ENCODE measurements around the gene TMC8. TPM values are rescaled to one million over a fixed set of nuclear protein-coding genes. Genes with fewer than 3 reads are reported as not detected.

TMC8 gene
- total RNA-seq, 1 donor from 2014 or later: 0.85 TPM

DNA sequence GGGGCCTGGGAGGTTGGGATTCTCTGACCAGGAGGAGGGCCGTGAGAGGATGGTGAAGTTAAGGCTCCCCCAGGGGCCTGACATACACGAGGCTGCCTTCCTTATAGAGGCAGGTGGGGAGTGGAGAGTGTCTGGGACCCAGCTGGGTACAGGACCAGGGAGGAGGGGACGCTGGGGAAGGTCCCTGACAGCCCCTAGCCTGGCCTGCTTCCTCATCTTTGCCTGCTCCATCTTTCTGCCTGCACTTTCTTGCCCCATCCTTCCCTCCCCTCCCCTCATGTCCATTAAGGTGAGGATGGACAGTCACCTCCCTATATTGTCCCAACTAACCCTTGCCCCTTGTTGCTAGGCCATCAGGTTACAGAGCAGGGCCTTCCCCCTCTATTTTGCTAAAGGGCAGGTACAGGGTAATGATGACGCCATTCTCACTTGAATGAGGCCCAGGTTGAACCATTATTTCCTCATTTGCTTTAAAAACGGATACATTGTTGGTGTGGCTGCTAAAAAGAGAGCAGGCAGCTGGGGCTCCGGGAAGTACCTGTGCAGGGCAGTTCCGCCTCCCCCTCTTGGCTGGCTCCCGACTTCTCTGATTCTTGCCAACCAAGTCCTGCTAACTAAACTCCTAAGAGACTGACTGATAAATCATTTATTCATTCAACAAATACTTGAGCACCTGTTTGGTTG is 16.9 kb downstream of the TMC8 start:
- no peak overlapping the region for H3K4me3 Mint-ChIP-seq
- H3K36me3 Mint-ChIP-seq: no peaks in the 10 kb centered on the region
- no peaks in the 10 kb centered on the region for H3K9me3 Mint-ChIP-seq
- no peak overlapping the region for H3K27ac Mint-ChIP-seq
- no peak for DNase-seq (ENCODE audit: extremely low spot score, unreplicated experiment)
- H3K27me3 Mint-ChIP-seq: no peaks in the 10 kb centered on the region
- TF ChIP-seq, protein P1, sequence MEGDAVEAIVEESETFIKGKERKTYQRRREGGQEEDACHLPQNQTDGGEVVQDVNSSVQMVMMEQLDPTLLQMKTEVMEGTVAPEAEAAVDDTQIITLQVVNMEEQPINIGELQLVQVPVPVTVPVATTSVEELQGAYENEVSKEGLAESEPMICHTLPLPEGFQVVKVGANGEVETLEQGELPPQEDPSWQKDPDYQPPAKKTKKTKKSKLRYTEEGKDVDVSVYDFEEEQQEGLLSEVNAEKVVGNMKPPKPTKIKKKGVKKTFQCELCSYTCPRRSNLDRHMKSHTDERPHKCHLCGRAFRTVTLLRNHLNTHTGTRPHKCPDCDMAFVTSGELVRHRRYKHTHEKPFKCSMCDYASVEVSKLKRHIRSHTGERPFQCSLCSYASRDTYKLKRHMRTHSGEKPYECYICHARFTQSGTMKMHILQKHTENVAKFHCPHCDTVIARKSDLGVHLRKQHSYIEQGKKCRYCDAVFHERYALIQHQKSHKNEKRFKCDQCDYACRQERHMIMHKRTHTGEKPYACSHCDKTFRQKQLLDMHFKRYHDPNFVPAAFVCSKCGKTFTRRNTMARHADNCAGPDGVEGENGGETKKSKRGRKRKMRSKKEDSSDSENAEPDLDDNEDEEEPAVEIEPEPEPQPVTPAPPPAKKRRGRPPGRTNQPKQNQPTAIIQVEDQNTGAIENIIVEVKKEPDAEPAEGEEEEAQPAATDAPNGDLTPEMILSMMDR (conservative IDR thresholded peaks at IDR 0.05): no peak
- peaks cover 22% of the 10 kb centered on the region for H3K4me1 Mint-ChIP-seq (ENCODE audit: unreplicated experiment)

GRCh38 chr17:78148286-78149016 is 17.9 kb downstream of the TMC8 start:
- H3K27ac Mint-ChIP-seq: peak overlapping the region; percentile 19
- DNase-seq (ENCODE audit: extremely low spot score, unreplicated experiment): no peak
- H3K4me3 Mint-ChIP-seq: no peak overlapping the region
- TF ChIP-seq, protein P1 (conservative IDR thresholded peaks at IDR 0.05): no peak
- H3K36me3 Mint-ChIP-seq: no peaks in the 10 kb centered on the region
- H3K27me3 Mint-ChIP-seq: no peaks in the 10 kb centered on the region
- peaks cover 19% of the 10 kb centered on the region for H3K4me1 Mint-ChIP-seq (ENCODE audit: unreplicated experiment)
- H3K9me3 Mint-ChIP-seq: no peaks in the 10 kb centered on the region

- Mint-ChIP-seq H3K4me3 (peak overlapping the region; percentile 65), H3K27me3 (no peaks in the 10 kb centered on the region), H3K36me3 (no peaks in the 10 kb centered on the region), H3K27ac (peak overlapping the region; percentile 99), H3K4me1 (ENCODE audit: unreplicated experiment) (peaks cover 14% of the 10 kb centered on the region), H3K9me3 (no peaks in the 10 kb centered on the region)
- no peak for DNase-seq (ENCODE audit: extremely low spot score, unreplicated experiment)
- TF ChIP-seq, protein P1 (conservative IDR thresholded peaks at IDR 0.05): no peak
Measured at GRCh38 chr17:78151514-78152008, 21.0 kb downstream of the TMC8 start.

DNA sequence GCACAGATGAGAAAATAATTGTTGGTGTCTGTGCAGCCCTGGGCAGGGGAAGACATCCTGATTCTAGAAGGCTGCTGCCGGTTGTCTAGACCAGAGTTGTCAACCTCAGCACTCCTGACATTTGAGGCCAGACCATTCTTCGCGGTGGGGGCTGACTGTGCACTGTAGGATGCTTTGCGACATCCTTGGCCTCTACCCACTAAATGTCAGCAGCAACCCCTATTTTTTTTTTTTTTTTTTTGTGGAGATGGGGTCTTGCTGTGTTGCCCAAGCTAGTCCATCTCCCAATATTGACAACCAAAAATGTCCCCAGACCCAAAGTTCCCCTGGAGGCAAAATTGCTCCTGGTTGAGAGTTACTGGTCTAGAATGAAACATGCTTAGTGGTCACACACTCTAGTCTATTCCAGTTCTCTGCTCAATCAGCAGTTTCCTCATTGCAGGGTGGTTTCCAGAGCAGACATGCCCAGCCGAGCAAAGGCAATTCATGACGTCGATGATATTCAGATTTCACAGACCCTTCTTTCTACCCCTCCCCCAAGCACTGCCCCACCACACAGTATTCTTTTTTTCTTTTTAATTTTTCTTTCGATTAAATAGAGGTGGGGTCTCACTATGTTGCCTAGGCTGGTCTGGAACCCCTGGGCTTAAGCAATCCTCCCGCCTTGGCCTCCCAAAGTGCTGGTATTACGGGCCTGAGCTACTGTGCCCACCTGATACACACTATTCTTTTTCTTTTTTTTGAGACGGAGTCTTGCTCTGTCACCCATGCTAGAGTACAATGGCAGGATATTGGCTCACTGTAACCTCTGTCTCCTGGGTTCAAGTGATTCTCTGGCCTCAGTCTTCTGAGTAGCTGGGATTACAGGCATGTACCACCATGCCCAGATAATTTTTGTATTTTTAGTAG is 24.6 kb downstream of the TMC8 start:
- TF ChIP-seq, protein P1 (conservative IDR thresholded peaks at IDR 0.05): no peak
- H3K27me3 Mint-ChIP-seq: no peaks in the 10 kb centered on the region
- peak overlapping the region; percentile 36 for H3K27ac Mint-ChIP-seq
- DNase-seq (ENCODE audit: extremely low spot score, unreplicated experiment): no peak
- no peaks in the 10 kb centered on the region for H3K9me3 Mint-ChIP-seq
- H3K4me1 Mint-ChIP-seq (ENCODE audit: unreplicated experiment): peaks cover 8% of the 10 kb centered on the region
- H3K36me3 Mint-ChIP-seq: no peaks in the 10 kb centered on the region
- no peak overlapping the region for H3K4me3 Mint-ChIP-seq

DNA sequence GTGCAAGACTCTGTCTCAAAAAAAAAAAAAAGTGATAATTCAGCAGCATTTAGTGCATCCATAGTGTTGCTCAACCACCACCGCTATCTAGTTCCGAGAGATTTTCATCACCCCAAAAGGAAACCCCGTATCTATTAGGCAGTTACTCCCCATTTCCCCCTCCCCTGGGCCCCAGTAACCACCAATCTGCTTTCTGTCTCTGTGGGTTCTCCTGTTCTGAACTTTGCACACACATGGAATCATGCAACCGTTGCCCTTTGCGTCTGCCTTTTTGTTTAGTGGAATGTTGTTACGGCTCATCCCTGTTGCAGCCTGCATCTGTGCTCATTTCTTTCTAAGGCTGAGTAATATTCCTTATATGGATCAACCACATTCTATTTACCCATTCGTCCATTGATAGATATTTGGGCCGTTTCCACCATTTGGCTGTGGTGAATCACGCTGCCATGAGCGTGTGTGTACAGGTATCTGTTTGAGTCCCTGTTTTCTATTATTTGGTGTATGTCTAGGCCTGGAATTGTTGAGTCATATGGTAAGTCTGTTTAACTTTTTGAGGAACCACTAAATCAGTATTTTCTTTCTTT is 29.1 kb downstream of the TMC8 start:
- Mint-ChIP-seq H3K27me3 (no peaks in the 10 kb centered on the region), H3K4me1 (ENCODE audit: unreplicated experiment) (peaks cover 3% of the 10 kb centered on the region), H3K9me3 (no peaks in the 10 kb centered on the region), H3K4me3 (no peak overlapping the region), H3K27ac (no peak overlapping the region), H3K36me3 (no peaks in the 10 kb centered on the region)
- no peak for DNase-seq (ENCODE audit: extremely low spot score, unreplicated experiment)
- TF ChIP-seq, protein P1 (conservative IDR thresholded peaks at IDR 0.05): no peak
